Glomerular visceral epithelial cell (primary cell): ENCODE data around the gene ZNF48.

Source experiments
- DNase-seq: peaks from one replicate; pipeline ENCODE4 v3.0.0-alpha.2; 2016; ENCODE audit errors: extremely low spot score

The ZNF48 gene

GRCh38 chr16:30407804-30408534 lies 12.7 kb downstream of the ZNF48 start:
- no peak for DNase-seq

- DNase-seq, result peak; percentile 88
These were observed 14.2 kb downstream of the ZNF48 start for GRCh38 chr16:30409125-30410060.

- DNase-seq, result no peak
These were observed 18.0 kb downstream of the ZNF48 start for GRCh38 chr16:30413112-30413806.

GRCh38 chr16:30414159-30414558 lies 18.9 kb downstream of the ZNF48 start:
- DNase-seq, result no peak

GRCh38 chr16:30416047-30416603 lies 20.9 kb downstream of the ZNF48 start:
- no peak for DNase-seq

- no peak for DNase-seq
These were observed 21.7 kb downstream of the ZNF48 start for GRCh38 chr16:30416624-30417528.

GRCh38 chr16:30417529-30418349 lies 22.5 kb downstream of the ZNF48 start:
- DNase-seq, result no peak

- DNase-seq, result no peak
These were observed 23.3 kb downstream of the ZNF48 start for GRCh38 chr16:30418350-30419181.

- DNase-seq, result no peak
These were observed 25.8 kb downstream of the ZNF48 start for GRCh38 chr16:30421010-30421409.

GRCh38 chr16:30428055-30428454 lies 32.8 kb downstream of the ZNF48 start:
- no peak for DNase-seq

GRCh38 chr16:30429418-30429677 lies 34.1 kb downstream of the ZNF48 start:
- DNase-seq, result no peak

GRCh38 chr16:30429678-30430427 lies 34.6 kb downstream of the ZNF48 start, which contains the start of gene DCTPP1:
Gene DCTPP1 (minus strand): TSS chr16:30430030. CDS start chr16:30429980, 50 bp downstream.
- DNase-seq, result peak; percentile 98

- DNase-seq, result no peak
These were observed 35.3 kb downstream of the ZNF48 start for GRCh38 chr16:30430428-30430970.

- no peak for DNase-seq
These were observed 39.6 kb downstream of the ZNF48 start for GRCh38 chr16:30434852-30435251.

GRCh38 chr16:30437511-30438046 lies 42.4 kb downstream of the ZNF48 start:
- no peak for DNase-seq

- DNase-seq, result no peak
These were observed 43.6 kb downstream of the ZNF48 start for GRCh38 chr16:30438835-30439234.

- DNase-seq, result no peak
These were observed 44.6 kb downstream of the ZNF48 start for GRCh38 chr16:30439720-30440348.
